ENCODE results near the gene CCDC110.

- no peak for TF ChIP-seq CTCF (IDR thresholded peaks at IDR 0.05; ENCODE audit: low read depth, low read length, poor library complexity, severe bottlenecking)
- TF ChIP-seq EZH2phosphoT487 (IDR thresholded peaks at IDR 0.05; ENCODE audit: borderline replicate concordance, low read length), result no peak
Observed at GRCh38 chr4:185515248-185515647, 43.7 kb upstream of the CCDC110 start.

All from DOHH2 (cell line).